Stimulated activated CD4-positive, alpha-beta T cell treated with anti-CD3 and anti-CD28 coated beads, Interleukin-2, amount 100 ng/mL, for 4 hours (primary cell): ENCODE measurements around the gene EBI3.
"Not testable (repeated sequence)": the region's sequence is repeated elsewhere in the genome, so short reads cannot be mapped to it uniquely, and the experiment has no call there.

Experiments used
- DNase-seq: peaks from one replicate; pipeline ENCODE4 v3.0.0-alpha.2; 2020; ENCODE audit warnings: low read depth

Gene EBI3

DNA sequence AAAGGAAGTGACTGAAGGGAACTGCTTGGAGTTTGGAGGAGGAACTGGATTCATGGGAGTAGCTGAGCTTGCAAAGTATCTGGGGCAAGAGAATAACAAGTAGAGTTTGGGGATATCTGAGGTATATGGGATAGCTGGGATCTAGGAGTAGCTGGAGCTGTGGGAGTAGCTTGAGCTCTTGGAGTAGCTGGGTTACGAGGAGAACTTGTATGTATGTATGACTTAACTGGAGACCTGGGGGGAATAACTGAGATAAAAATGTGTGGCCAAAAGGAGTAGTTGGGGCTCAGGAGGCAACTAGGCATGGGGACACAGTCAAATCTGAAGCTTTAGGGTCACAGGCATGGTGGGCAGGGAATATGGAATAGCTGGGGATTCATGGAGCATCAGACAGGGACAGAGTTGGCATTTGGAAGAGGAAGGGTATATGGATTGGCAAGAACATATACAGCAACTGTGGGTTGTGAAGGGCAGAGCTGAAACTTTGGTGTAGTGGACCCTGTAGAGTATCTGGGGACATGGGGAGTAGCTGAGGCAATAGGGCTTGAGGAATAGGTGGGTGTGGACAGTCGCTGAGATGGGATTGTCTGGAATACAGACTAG is 28.3 kb upstream of the EBI3 start:
- no peak for DNase-seq

DNA sequence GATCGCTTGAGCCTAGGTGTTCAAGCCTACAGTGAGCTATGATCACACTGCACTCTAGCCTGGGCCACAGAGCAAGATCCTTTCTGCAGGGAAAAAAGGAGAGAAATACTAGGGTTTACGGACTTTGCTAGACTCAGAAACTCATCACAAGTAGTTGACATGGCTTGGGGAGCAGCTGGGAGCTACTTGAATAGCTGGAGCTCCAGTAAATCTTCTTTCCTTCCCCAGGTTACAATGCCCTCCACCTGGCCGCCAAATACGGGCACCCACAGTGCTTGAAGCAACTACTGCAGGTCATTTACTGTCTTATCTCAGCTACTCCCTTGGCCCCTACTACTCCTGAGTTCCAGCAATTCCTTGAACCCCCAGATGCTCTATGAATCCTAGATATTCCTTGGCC is 27.5 kb upstream of the EBI3 start:
- DNase-seq, result no peak

DNA sequence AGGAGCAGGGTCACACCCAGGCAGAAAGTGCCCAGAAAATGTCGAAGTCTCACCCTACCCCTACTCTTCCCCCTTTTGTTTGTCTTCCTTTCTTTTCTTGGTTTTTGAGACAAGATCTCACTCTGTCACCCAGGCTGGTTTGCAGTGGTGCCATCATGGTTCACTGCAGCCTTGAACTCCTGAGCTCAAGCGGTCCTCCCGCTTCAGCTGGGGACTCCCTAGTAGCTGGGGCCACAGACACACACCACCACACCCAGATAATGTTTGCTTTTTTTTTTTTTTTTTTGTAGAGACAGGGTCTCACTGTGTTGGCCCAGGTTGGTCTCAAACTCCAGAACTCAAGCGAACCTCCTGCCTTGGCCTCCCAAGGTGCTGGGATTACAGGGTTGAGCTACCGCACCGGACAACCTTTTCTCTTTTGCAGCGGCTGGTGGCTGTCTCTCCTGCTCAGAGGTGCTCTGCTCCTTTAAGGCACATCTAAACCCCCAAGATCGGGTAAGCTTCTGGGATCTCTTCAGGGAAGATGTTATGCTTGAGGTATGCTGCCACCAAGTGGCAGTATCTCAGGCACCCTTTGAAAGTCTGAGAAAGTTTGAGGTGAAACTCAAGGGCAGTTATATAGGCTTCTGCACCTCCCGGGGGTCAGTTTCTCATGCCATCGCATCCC is 22.4 kb upstream of the EBI3 start:
- DNase-seq, result no peak

DNA sequence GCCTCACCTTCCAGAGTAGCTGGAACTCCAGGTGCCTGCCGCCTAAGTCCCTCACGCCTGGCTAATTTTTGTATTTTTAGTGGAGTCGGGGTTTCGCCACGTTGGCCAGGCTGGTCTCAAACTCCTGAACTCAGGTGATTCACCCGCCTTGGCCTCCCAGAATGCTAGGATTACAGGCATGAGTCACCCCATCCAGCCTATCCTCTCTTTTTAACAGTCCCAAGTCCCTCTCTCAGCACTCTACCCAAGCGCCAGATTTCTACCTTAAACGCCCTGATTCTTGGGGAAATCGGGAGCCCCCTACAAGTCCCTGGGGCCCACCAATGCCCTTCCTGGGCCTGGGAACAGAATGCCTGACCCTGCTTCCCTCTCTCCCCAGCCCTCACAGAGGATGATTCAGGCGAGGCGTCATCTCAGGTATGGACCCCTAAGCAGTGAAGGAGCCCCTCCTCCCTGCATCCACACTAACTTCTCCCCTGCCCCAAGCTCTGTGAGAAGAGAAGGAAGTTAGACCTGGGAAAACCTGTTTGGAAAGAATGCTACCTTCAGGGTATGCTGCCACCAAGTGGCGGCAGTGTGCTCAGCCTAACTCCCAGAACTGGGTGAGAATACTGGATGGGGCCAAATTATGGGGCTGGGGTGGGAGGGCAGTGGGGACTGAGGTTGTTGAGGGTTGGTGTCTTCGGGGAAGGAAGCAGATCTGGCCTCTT is 20.8 kb upstream of the EBI3 start:
- no peak for DNase-seq

DNA sequence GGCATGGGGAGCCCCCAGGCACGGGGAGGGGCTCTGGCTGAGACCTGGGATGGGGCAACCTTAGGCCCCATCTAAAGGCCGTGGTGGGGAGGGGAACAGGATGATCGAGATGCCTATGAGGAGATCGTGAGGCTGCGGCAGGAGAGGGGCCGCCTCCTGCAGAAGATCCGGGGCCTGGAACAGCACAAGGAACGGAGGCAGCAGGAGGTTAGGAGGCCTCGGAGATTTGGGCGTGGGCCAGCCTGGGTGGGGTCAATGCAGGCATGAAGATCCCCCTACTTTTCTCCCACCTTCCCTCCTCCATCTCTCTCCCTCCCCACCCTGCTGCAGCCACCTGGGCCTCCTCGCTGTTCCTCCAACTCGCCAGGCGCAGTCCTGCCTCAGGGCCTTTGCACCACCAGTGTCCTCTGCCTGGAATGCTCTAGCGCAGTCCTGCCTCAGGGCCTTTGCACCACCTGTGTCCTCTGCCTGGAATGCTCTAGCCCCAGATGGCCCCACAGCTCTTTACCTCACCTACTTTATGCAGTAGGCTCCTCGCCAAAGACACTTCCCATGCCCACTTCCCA is 19.1 kb upstream of the EBI3 start:
- DNase-seq, result no peak

DNA sequence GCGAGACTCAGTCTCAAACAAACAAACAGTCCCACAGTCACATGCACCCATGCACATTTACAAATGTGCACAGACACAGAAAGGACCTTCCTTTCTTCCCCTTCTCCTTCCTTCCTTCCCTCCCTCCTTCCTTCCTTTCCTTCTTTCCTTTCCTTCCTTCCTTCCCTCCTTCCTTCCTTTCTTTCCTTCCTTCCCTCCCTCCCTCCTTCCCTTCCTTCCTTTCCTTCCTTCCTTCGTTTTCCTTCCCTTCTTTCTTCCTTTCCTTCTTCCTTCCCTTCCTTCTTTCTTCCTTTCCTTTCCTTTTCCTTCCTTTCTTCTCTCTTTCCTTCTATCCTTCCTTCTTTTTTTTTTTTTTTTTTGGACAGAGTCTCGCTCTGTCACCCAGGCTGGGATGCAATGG is 16.2 kb upstream of the EBI3 start:
- no peak for DNase-seq

DNA sequence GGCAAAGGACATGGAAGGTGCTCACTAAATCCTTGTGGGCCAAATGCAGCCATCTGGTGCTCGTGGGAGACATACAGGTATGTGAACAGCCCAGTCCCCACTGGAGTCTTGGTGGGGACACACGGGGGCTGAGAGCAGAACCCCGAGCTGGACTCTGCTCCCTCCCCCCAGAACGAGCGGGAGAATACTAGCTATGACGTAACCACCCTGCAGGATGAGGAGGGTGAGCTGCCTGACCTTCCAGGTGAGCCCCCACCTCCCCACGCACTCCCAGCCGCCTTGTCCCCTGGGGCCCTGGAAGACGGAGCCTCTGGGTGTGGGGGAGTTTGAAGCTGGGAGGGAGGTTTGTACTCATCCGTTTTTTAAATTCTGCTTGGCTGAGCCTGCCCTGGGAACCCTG is 13.5 kb upstream of the EBI3 start:
- no peak for DNase-seq

DNA sequence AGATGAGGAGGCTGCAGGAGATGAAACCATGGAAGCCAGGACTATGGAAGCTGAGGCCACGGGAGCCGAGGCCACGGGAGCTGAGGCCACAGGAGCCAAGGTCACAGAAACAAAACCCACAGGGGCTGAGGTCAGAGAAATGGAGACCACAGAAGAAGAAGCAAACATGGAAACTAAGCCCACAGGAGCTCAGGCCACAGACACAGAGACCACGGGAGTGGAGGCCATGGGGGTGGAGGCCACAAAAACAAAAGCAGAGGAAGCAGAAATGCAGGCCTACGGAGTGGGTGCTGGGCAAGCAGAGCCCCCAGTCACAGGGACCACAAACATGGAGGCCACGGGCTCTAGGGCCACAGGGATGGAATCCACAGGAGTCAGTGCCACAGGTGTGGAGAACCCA is 12.5 kb upstream of the EBI3 start:
- no peak for DNase-seq

DNA sequence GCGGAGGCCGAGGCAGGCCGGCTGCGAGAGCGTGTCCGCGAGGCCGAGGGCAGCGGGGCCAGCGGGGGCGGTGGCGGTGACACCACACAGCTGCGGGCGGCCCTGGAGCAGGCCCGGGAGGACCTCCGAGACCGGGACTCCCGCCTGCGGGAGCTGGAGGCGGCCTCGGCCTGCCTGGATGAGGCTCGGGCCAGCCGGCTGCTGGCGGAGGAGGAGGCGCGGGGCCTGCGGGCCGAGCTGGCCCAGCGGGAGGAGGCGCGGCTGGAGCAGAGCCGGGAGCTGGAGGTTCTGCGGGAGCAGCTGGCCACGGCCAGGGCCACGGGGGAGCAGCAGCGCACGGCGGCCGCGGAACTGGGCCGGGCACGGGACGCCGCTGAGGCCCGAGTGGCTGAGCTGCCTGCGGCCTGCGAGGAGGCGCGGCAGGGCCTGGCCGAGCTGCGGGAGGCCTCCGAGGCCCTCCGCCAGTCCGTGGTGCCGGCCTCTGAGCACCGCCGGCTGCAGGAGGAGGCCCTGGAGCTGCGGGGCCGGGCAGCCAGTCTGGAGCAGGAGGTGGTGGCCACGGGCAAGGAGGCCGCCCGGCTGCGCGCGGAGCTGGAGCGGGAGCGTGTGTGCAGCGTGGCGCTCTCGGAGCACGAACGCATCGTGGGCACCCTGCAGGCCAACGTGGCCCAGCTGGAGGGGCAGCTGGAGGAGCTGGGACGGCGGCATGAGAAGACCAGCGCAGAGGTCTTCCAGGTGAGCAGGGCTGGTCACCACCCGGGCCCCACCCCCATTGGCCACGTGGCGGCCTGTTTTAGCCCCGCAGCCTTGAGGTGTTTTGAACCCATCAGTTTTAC is 11.7 kb upstream of the EBI3 start:
- no peak for DNase-seq

DNA sequence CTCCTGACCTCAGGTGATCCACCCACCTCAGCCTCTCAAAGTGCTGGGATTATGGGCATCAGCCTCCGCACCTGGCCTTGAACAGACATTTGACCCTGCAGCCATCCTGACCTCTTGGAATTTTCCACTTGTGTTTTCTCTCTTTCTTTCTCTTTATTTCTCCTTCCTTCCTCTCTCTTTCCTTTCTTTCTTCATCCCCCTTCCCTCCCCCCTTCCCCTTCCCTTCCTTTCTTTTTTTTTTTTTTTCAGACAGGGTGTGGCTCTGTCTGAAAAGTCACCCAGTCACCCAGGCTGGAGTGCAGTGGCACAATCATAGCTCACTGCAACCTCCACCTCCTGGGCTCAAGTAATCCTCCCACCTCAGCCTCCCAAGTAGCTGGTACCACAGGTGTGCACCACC is 10.8 kb upstream of the EBI3 start:
- not testable (repeated sequence) for DNase-seq

DNA sequence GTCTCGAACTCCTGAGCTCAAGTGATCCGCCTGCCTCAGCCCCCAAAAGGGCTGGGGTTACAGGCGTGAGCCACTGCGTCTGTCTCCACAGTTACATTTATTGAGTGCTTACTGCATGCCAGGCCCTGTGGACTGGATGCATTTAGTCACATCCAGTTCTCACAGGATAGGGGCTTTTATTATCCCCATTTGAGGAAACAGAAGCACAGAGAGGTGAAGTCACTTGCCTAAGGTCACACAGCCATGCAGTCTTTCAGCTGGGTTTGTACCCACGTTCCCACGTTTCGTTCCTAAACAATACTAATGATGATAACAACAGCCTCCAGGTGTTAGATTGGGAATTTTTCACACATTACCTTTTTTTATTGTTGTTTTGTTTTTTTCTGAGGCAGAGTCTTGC is 9.1 kb upstream of the EBI3 start:
- DNase-seq, result no peak

DNA sequence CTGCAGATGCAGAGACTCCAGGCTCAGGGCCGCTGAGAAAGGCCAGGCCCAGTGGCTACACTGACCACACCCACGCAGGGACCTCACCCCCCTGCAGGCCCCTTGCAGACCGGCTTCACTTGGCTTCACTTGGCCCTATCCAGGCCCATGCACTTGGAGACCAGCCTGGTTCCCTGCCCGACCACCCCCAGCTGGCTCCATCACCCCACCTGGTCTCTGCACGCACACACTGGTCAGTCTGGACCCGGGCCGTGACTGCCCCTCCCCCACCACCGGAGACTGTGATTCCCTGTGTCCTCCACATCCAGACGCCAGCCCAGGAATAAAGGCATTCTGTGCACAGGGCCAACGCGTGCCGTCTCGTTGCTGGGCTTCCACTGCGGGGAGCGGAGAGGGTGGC is 4.9 kb upstream of the EBI3 start:
- no peak for DNase-seq

DNA sequence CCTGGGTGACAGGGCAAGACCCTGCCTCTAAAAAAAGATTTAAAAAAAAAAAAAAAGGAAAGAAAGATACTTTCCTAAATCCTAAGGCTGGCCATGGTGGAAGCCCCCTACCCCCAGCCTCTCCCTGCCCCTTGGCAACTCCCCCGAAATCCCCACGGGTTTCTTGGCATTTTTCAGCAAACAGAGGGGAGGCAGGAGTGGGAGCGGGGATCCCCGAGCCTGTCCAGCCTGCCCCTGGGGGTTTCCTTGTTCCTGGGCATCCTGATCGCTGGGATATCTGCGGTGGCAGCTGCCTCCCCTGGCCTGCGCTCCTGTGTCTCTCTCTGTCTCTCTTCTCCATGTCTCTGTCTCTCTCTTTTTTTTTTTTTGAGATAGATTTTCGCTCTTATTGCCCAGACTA is 3.4 kb upstream of the EBI3 start:
- DNase-seq, result no peak

DNA sequence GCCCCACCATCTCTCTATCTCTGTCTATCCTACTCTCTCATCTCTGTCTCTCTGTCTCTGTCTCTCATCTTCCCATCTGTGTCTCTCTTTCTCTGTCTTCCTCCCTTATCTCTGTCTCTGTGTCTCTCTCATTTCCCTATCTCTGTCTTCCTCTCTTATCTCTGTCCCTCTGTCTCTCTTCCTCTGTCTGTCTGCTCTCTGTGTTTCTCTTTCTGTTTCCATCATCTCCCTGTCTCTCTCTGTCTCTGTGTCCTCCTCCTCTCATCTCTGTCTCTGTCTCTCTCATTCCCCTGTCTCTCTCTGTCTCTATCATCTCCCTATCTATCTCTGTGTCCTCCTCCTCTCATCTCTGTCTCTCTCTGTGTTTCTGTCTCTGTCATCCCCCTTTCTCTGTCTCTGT is 1.6 kb upstream of the EBI3 start:
- no peak for DNase-seq

DNA sequence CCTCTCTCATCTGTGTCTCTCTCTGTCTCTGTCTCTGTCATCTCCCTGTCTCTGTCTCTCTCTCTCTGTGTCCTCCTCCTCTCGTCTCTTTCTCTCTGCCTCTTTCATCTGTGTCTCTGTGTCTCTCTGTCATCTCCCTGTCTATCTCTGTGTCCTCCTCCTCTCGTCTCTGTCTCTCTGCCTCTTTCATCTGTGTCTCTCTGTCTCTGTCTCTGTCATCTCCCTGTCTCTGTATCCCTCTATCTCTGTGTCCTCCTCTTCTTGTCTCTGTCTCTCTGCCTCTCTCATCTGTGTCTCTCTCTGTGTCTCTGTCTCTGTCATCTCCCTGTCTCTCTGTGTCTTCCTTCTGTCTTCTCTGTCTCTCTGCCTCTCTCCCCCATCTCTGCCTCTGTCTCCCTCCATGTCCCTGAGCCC is 551 bp upstream of the EBI3 start:
- DNase-seq, result no peak

DNA sequence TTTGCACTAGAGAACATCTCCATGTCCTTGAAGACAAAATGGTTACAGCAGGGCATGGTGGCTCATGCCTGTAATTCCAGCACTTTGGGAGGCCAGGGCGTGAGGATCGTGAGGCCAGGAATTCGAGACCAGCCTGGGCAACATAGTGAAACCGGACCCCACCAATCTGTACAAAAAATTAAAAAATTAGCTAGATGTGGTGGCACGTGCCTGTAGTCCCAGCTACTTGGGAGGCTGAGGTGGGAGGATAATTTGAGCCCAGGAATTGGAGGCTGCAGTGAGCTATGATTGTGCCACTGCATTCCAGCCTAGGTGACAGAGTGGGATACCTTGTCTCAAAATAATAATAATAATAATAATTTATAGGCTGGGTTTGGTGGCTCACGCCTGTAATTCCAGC is 914 bp downstream of the EBI3 start:
- not testable (repeated sequence) for DNase-seq

DNA sequence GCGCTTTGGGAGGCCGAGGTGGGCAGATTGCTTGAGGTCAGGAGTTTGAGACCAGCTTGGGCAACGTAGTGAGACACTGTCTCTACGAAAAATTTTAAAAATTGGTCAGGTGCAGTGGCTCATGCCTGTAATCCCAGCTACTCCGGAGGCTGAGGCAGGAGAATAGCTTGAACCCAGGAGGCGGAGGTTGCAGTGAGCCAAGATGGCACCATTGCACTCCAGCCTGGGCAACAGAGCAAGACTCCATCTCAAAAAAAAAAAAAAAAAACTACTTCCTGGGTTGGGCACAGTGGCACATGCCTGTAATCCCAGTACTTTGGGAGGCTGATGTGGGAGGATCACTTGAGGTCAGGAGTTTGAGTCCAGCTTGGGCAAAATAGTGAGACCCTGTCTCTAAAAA is 2.2 kb downstream of the EBI3 start:
- DNase-seq, result not testable (repeated sequence)

DNA sequence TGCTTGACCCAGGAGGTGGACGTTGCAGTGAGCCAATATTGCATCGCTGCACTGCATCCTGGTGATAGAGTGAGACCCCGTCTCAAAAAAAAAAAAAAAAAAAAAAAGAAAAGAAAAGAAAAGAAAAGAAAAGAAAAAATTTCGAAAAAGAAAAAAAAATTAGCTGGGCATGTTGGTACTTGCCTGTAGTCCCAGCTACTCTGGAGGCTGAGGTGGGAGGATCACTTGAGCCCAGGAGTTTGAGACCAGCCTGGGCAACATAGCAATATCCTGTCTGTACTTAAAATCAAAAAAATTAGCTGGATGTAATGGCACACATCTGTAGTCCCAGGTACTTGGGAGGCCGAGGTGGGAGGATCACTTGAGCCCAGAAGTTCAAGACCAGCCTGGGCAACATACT is 2.8 kb downstream of the EBI3 start:
- not testable (repeated sequence) for DNase-seq

DNA sequence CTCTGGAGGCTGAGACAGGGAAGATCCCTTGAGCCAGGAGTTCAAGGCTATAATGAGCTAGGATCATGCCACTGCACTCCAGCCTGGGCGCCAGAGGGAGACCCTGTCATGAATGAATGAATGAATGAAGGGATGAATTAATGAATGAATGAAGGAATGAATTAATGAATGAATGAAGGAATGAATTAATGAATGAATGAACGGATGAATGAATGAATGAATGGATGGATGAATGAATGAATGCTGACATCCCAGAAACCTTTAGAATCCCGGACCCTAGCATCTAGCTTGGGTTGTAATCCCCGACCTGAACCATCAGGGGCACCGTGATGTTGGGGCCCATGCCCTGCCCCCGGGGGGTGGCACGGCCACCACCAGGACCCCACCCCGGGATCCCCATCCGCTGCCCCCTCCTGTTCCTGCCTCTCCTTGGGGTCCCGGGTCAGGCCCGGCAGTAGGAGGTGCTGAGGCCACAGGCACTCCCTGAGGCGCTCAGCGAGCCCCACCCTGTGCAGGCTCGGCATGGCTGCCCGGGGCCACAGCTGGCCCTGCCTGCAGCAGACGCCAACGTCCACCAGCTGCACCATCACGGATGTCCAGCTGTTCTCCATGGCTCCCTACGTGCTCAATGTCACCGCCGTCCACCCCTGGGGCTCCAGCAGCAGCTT is 3.4 kb downstream of the EBI3 start:
- no peak for DNase-seq

DNA sequence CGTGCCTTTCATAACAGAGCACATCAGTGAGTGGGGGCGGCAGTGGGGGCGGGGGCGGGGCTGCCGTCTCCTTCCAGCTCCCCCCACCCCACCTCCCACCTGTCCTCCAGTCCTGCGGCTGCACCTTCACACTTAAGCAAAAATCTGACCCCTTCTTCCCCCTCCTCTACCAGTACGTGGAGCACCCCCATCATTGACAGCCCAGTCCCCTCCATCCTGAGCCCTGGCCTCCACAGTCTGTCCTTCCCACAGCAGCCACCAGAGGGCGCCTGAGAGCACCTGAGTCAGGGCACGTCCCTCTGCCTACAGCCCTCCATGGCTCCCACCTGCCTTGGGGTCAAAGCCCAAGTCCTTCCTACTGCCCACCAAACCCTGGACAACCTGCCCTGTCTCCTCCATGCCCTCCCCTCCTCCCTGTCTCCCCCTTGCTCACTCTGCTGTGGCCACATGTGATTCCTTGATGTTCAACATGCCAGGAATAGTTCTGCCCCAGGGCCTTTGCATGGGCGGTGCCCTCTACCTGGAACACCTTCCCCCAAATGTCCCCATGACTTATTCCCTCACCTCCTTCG is 4.0 kb downstream of the EBI3 start:
- DNase-seq, result peak; percentile 52

DNA sequence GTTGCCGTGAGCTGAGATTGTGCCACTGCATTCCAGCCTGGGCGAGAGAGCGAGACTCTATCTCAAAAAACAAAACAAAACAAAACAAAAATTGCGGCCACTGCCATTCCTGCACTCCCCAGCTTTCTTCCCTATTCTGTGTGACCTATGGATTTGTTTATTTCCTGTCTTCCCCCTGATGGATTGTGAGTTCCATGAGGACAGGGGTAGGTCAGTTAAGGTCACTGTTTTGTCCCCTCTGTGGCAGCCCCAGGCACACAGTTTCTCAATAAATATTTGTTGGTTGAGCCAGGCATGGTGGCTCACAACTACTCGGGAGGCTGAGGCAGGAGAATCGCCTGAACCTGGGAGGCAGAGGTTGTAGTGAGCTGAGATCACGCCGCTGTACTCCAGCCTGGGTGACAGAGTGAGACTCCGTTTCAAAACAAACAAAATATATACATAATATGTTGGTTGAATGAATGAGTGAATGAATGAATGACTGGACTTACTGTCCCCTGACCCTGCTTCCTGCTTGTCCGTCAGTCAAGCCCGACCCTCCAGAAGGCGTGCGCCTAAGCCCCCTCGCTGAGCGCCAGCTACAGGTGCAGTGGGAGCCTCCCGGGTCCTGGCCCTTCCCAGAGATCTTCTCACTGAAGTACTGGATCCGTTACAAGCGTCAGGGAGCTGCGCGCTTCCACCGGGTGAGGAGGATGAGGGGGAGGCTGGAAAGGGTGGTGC is 5.0 kb downstream of the EBI3 start:
- no peak for DNase-seq
